CD4-positive, alpha-beta T cell (primary cell): ENCODE data around the gene TXNRD2. TPM values are rescaled to one million over a fixed set of nuclear protein-coding genes. Genes with fewer than 3 reads are reported as not detected.
"Not testable (repeated sequence)": the region's sequence is repeated elsewhere in the genome, so short reads cannot be mapped to it uniquely, and the experiment has no call there.

Source experiments
- ATAC-seq: fragments of 200-7000 bp; cut with Tn5 transposase; one replicate; pipeline ENCODE4 v1.10.0; 2022; ENCODE audit warnings: mild to moderate bottlenecking; ENCODE audit not compliant: poor library complexity
- CTCF ChIA-PET: fragments of 350-600 bp; sonication (Branson Sonifier 250); formaldehyde crosslinking; loops from one replicate; lab custom pipeline; 2021; ENCODE audit warnings: antibody characterized with exemption, inconsistent platforms; lab: Charles Lee
- POLR2A ChIA-PET: fragments of 350-600 bp; sonication (Branson Sonifier 250); formaldehyde crosslinking; loops from one replicate; lab custom pipeline; 2021; ENCODE audit warnings: antibody characterized with exemption, inconsistent platforms; lab: Charles Lee
- DNase-seq, 14 experiments: peaks; one replicate each; pipeline ENCODE4 v3.0.0-alpha.2; 2013 to 2020; ENCODE audit warnings: mixed read lengths in 2 of 14
- H3K27ac ChIP-seq, 2 donors: one replicate each; pipeline versions ENCODE4 v1.5.1 to v1.7.0; 2013; ENCODE audit warnings: low read length in 2 of 2, low read depth in 1 of 2, mild to moderate bottlenecking in 1 of 2
- H3K27me3 ChIP-seq, 2 experiments: 1 replicate in 1 of 2; 2 replicates in 1 of 2; pipeline versions ENCODE4 v1.6.1 to v1.7.0; 2013; ENCODE audit warnings: low read length in 2 of 2, control low read depth in 1 of 2, mild to moderate bottlenecking in 1 of 2, moderate library complexity in 1 of 2; ENCODE audit not compliant: insufficient read depth in 2 of 2, control insufficient read depth in 1 of 2
- H3K36me3 ChIP-seq: one replicate; pipeline ENCODE4 v1.6.1; 2013; ENCODE audit warnings: low read length, control low read depth; ENCODE audit not compliant: insufficient read depth
- H3K4me1 ChIP-seq: one replicate; pipeline ENCODE4 v1.6.1; 2013; ENCODE audit warnings: low read length, control low read depth; ENCODE audit not compliant: insufficient read depth
- H3K4me3 ChIP-seq: one replicate; pipeline ENCODE4 v1.5.1; 2013; ENCODE audit warnings: mild to moderate bottlenecking, low read length, moderate library complexity
- H3K9me3 ChIP-seq, 2 experiments: 1 replicate in 1 of 2; 2 replicates in 1 of 2; pipeline versions ENCODE4 v1.6.1 to v1.7.0; 2013; ENCODE audit warnings: low read length in 2 of 2, mild to moderate bottlenecking in 2 of 2, control low read depth in 1 of 2, moderate library complexity in 1 of 2; ENCODE audit not compliant: control insufficient read depth in 1 of 2, insufficient read depth in 1 of 2
- H3K27ac Mint-ChIP-seq: one replicate; pipeline ENCODE4 v1.8.0; 2020; ENCODE audit warnings: mixed read lengths
- H3K27me3 Mint-ChIP-seq: one replicate; pipeline ENCODE4 v1.8.0; 2021; ENCODE audit warnings: mixed read lengths
- H3K36me3 Mint-ChIP-seq: one replicate; pipeline ENCODE4 v1.8.0; 2021; ENCODE audit warnings: low read depth, mixed read lengths
- H3K4me1 Mint-ChIP-seq: one replicate; pipeline ENCODE4 v1.8.0; 2021; ENCODE audit warnings: low read depth, mixed read lengths
- H3K4me3 Mint-ChIP-seq: one replicate; pipeline ENCODE4 v1.8.0; 2020; ENCODE audit warnings: mild to moderate bottlenecking, mixed read lengths
- H3K9me3 Mint-ChIP-seq: one replicate; pipeline ENCODE4 v1.8.0; 2020; ENCODE audit warnings: mixed read lengths
- CTCF ChIP-seq: fragments of 200-600 bp; IDR thresholded peaks from one replicate; pipeline ENCODE4 v1.8.0; 2022; ENCODE audit warnings: antibody characterized with exemption, mild to moderate bottlenecking
- intact Hi-C, 2 experiments: fragments of 100-400 bp; cut with DNase I in 1 of 2; cut with micrococcal nuclease in 1 of 2; formaldehyde crosslinking; loops; one replicate each; pipeline versions ENCODE4 v1.15.1 to v1.9.0; 2023 to 2025; cut with DNase I, micrococcal nuclease
- total RNA-seq, 174 experiments: library from RNA in 2 of 174; stranded (reverse) in 2 of 174; gene quantifications; one replicate each; pipeline ENCODE4 v1.2.3 and lab custom pipeline; 2021 to 2026

The TXNRD2 gene
- total RNA-seq, 2 experiments from 2014 or later = 18.6 to 19.5 TPM

DNA sequence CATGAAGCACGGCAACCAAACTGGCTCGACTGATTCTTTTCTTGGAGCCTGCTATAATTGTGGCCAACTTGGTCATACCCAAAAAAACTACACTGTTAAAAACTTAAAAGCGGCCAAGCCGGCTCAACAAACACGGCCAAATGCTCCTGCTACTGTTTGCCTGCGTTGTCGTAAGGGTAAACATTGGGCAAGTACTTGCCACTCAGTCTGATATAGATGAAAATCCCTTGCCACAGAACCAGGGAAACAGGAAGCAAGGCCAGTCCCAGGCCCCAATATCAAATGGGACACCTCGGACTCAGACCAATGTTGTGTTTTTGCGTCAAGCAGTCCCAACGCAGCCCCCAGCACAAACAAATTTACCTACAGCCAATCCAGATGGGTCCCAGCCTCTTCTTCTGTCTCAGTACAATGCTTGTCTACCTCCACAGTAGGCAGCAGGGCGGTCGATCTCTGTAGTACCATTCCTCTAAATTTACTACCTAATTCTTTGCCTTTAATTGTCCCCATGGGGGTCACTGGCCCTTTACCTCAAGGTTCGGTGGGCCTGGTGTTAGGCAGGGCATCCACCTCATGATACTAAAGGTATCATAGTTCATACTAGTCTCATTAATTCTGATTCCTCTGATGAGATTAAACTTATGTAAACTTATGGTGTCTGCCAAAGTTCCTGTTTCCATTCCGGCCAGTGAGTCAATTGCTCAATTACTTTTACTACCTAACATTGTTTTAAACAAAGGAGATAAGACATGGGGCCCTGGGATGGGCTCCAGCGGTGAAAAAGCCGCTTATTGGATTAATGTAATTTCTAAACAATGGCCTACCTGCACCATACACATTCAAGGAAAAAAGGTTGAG, 3.8 kb downstream of the TXNRD2 start:
- peaks cover 10% of the 10 kb centered on the region for H3K9me3 Mint-ChIP-seq
- ChIA-PET POLR2A (no interaction called here), CTCF (no interaction called here)
- no peaks in the 10 kb centered on the region for H3K27me3 Mint-ChIP-seq
- peaks cover 8 to 9% of the 10 kb centered on the region in 2 experiments for H3K9me3 ChIP-seq
- DNase-seq (no peak), ATAC-seq (no peak)
- H3K4me3 ChIP-seq = no peak overlapping the region
- peak overlapping the region; percentile 23 for H3K4me3 Mint-ChIP-seq
- TF ChIP-seq CTCF = no peak
- peaks cover 4% of the 10 kb centered on the region for H3K36me3 ChIP-seq
- H3K4me1 ChIP-seq = peaks cover 21% of the 10 kb centered on the region
- H3K27ac ChIP-seq = no peak overlapping the region
- H3K27me3 ChIP-seq = no peaks in the 10 kb centered on the region
- H3K36me3 Mint-ChIP-seq = peaks cover 43% of the 10 kb centered on the region
- intact Hi-C loops = no loop called here
- H3K27ac Mint-ChIP-seq = peak overlapping the region; percentile 27
- H3K4me1 Mint-ChIP-seq = peaks cover 26% of the 10 kb centered on the region

DNA sequence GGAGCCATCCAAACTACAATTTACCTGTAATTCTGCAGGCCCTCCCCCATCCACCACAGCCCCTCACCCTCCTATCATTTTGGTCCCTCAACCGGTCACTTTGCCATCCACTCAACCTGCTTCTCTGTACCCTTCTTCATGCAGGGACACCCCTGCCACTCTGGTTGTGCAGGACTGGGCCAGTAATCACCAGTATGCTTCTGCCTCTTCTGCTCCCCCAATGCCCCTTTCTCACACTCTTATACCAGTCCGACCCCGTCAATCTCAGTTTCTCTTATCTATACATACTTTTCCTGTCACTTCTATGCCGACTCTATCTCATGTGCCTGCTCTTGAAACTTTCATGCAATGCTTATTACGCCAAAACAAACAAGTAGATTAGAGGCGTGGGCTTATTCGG, 5.1 kb downstream of the TXNRD2 start:
- Histone ChIP-seq H3K9me3 (peaks cover 8 to 9% of the 10 kb centered on the region in 2 experiments), H3K4me1 (peaks cover 12% of the 10 kb centered on the region), H3K36me3 (peaks cover 4% of the 10 kb centered on the region), H3K27me3 (no peaks in the 10 kb centered on the region), H3K4me3 (no peak overlapping the region), H3K27ac (no peak overlapping the region)
- DNase-seq = no peak
- Mint-ChIP-seq H3K4me1 (peaks cover 17% of the 10 kb centered on the region), H3K27me3 (no peaks in the 10 kb centered on the region), H3K27ac (no peak overlapping the region), H3K4me3 (no peak overlapping the region), H3K9me3 (peaks cover 10% of the 10 kb centered on the region), H3K36me3 (peaks cover 43% of the 10 kb centered on the region)
- TF ChIP-seq CTCF = no peak
- intact Hi-C loops = no loop called here
- CTCF ChIA-PET = no interaction called here
- no peak for ATAC-seq
- POLR2A ChIA-PET = no interaction called here

DNA sequence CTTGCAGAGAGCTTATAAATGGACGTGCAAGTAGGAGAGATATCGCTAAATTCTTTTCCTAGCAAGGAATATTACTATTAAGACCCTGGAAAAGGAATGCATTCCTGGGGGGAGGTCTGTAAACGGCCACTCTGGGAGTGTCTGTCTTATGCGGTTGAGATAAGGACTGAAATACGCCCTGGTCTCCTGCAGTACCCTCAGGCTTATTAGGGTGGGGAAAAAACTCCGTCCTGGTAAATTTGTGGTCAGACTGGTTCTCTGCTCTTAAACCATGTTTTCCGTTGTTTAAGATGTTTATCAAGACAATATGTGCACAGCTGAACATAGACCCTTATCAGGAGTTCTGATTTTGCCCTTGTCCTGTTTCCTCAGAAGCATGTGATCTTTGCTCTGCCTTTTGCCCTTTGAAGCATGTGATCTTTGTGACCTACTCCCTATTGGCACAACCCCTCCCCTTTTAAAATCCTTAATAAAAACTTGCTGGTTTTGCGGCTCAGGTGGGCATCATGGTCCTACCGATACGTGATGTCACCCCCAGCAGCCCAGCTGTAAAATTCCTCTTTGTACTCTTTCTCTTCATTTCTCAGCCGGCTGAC, 6.4 kb downstream of the TXNRD2 start:
- H3K27me3 Mint-ChIP-seq, ATAC-seq, CTCF ChIA-PET, H3K36me3 ChIP-seq, H3K4me3 Mint-ChIP-seq, H3K27ac ChIP-seq, POLR2A ChIA-PET, DNase-seq, H3K4me1 ChIP-seq, H3K27ac Mint-ChIP-seq, H3K9me3 ChIP-seq, H3K4me3 ChIP-seq, intact Hi-C loops, H3K4me1 Mint-ChIP-seq, H3K27me3 ChIP-seq: not testable (repeated sequence)
- Mint-ChIP-seq H3K36me3 (peaks cover 52% of the 10 kb centered on the region), H3K9me3 (peaks cover 10% of the 10 kb centered on the region)
